HepG2 (cell line): ENCODE results near the gene RNU1-1. TPM values are rescaled to one million over a fixed set of nuclear protein-coding genes. Genes with fewer than 3 reads are reported as not detected.

Source experiments
- IRX3 ChIP-seq: sonication (generic); formaldehyde crosslinking; IDR thresholded peaks from 2 replicates; pipeline ENCODE4 v1.8.1; 2023; ENCODE audit warnings: mild to moderate bottlenecking, low read depth, missing genetic modification reagents, borderline replicate concordance
- NONO ChIP-seq, 2 experiments: fragments of 450-650 bp in 1 of 2; sonication (generic) in 1 of 2; formaldehyde crosslinking in 1 of 2; IDR thresholded peaks in 1 of 2; conservative IDR thresholded peaks in 1 of 2; 2 replicates each; pipeline versions ENCODE4 v1.6.1 to v1.8.0; 2017 to 2022; ENCODE audit warnings: mild to moderate bottlenecking in 1 of 2, missing genetic modification reagents in 1 of 2, moderate library complexity in 1 of 2
- NR2C2 ChIP-seq: sonication (generic); formaldehyde crosslinking; IDR thresholded peaks from 2 replicates; pipeline ENCODE4 v1.4.0; 2020; ENCODE audit warnings: missing genetic modification reagents, mild to moderate bottlenecking, moderate library complexity, borderline replicate concordance
- SAP130 ChIP-seq: IDR thresholded peaks from 2 replicates; pipeline ENCODE4 v1.6.1; 2016; ENCODE audit warnings: low read depth
- SIX4 ChIP-seq: sonication (generic); formaldehyde crosslinking; IDR thresholded peaks from 2 replicates; pipeline ENCODE4 v1.4.0; 2020; ENCODE audit warnings: missing genetic modification reagents
- SP4 ChIP-seq: sonication (generic); formaldehyde crosslinking; IDR thresholded peaks from 2 replicates; pipeline ENCODE4 v1.8.1; 2023; ENCODE audit warnings: mild to moderate bottlenecking, missing genetic modification reagents
- SP5 ChIP-seq: IDR thresholded peaks from 2 replicates; pipeline ENCODE4 v1.6.1; 2016; ENCODE audit warnings: low read depth, borderline replicate concordance
- TFDP2 ChIP-seq: sonication (generic); formaldehyde crosslinking; IDR thresholded peaks from 2 replicates; pipeline ENCODE4 v1.4.0; 2020; ENCODE audit warnings: missing genetic modification reagents
- ZBTB3 ChIP-seq: sonication (generic); formaldehyde crosslinking; IDR thresholded peaks from 2 replicates; pipeline ENCODE4 v1.4.0; 2020; ENCODE audit warnings: low read depth, mild to moderate bottlenecking, moderate library complexity, missing genetic modification reagents, borderline replicate concordance
- ZBTB8A ChIP-seq: sonication (generic); formaldehyde crosslinking; IDR thresholded peaks from 2 replicates; pipeline ENCODE4 v1.4.0; 2020; ENCODE audit warnings: mild to moderate bottlenecking, low read depth, missing genetic modification reagents, borderline replicate concordance
- ZIK1 ChIP-seq: sonication (generic); formaldehyde crosslinking; IDR thresholded peaks from 2 replicates; pipeline ENCODE4 v1.5.0; 2020; ENCODE audit warnings: mild to moderate bottlenecking, low read depth, missing genetic modification reagents, borderline replicate concordance
- ZNF180 ChIP-seq: sonication (generic); formaldehyde crosslinking; IDR thresholded peaks from 2 replicates; pipeline ENCODE4 v1.4.0; 2020; ENCODE audit warnings: low read depth, missing genetic modification reagents, borderline replicate concordance
- ZNF430 ChIP-seq: sonication (generic); formaldehyde crosslinking; IDR thresholded peaks from 2 replicates; pipeline ENCODE4 v1.9.0; 2021; ENCODE audit warnings: mild to moderate bottlenecking, missing genetic modification reagents
- ZNF737 ChIP-seq: sonication (generic); formaldehyde crosslinking; IDR thresholded peaks from 2 replicates; pipeline ENCODE4 v1.5.0; 2020; ENCODE audit warnings: missing genetic modification reagents, mild to moderate bottlenecking, borderline replicate concordance
- ZNF75D ChIP-seq: sonication (generic); formaldehyde crosslinking; IDR thresholded peaks from 2 replicates; pipeline ENCODE4 v1.8.1; 2023; ENCODE audit warnings: missing genetic modification reagents, mild to moderate bottlenecking, borderline replicate concordance
- ZNF788 ChIP-seq: sonication (generic); formaldehyde crosslinking; IDR thresholded peaks from 2 replicates; pipeline ENCODE4 v1.5.0; 2020; ENCODE audit warnings: mild to moderate bottlenecking, missing genetic modification reagents, borderline replicate concordance
- ZSCAN21 ChIP-seq: sonication (generic); formaldehyde crosslinking; IDR thresholded peaks from 2 replicates; pipeline ENCODE4 v1.8.0; 2022; ENCODE audit warnings: mild to moderate bottlenecking, missing genetic modification reagents, moderate library complexity, borderline replicate concordance
- polyA plus RNA-seq, 8 experiments: library from polyadenylated mRNA; depleted of rRNA in 3 of 8; stranded (reverse) in 7 of 8; unstranded in 1 of 8; fragments of >200 nt; fragmentation: Illumina TruSeq in 4 of 8; extraction: Trizol in 4 of 8; gene quantifications; 2 replicates each; pipeline versions ENCODE4 v1.2.1 to v1.2.3, GENCODE V29; 2011 to 2016; ENCODE audit warnings: low read depth in 4 of 8, missing spikeins in 1 of 8, mixed read lengths in 1 of 8; ENCODE audit not compliant: insufficient read depth in 1 of 8
- total RNA-seq, 5 experiments: library from RNA; depleted of rRNA; stranded (reverse); fragments of >200 nt; fragmentation: Illumina TruSeq; extraction: Trizol; gene quantifications; 2 replicates each; pipeline ENCODE4 v1.2.3, GENCODE V29; 2016; ENCODE audit warnings: low read depth in 1 of 5
- TF ChIP-seq, protein P1 (sequence below): sonication (generic); formaldehyde crosslinking; IDR thresholded peaks from 2 replicates; pipeline ENCODE4 v1.4.0; 2020; ENCODE audit warnings: missing genetic modification reagents
- TF ChIP-seq, protein P2 (sequence below): sonication (generic); formaldehyde crosslinking; conservative IDR thresholded peaks from 2 replicates; pipeline ENCODE4 v1.8.0; 2022; ENCODE audit warnings: mild to moderate bottlenecking, moderate library complexity, missing genetic modification reagents
- TF ChIP-seq, protein P3 (sequence below): sonication (generic); formaldehyde crosslinking; IDR thresholded peaks from 2 replicates; pipeline ENCODE4 v1.5.1; 2020; ENCODE audit warnings: mild to moderate bottlenecking, missing genetic modification reagents, moderate library complexity

The RNU1-1 gene
- total and polyA plus RNA-seq, 2 of the 13 experiments (the other 11 are each of a cell fraction or from before 2014, with no cell fraction given), result under 0.01 to 11,018 TPM

GRCh38 chr1:16498573-16499413 lies 15.3 kb downstream of the RNU1-1 start (continued):
- TF ChIP-seq ZBTB3 (CRISPR knock-in tag) (0 out of 2 replicates have a peak, but pooled peaks have one; percentile 9), ZNF75D (CRISPR knock-in tag) (no peak), NONO (IDR thresholded peaks at IDR 0.05) (no peak), NONO (CRISPR knock-in tag; conservative IDR thresholded peaks at IDR 0.05) (peak; percentile 40; the same call in 1 of the 2 replicates), ZIK1 (CRISPR knock-in tag) (0 out of 2 replicates have a peak, but pooled peaks have one; percentile 39), NR2C2 (CRISPR knock-in tag) (peak; percentile 45; the same call in 1 of the 2 replicates), IRX3 (CRISPR knock-in tag) (no peak), TFDP2 (CRISPR knock-in tag) (0 out of 2 replicates have a peak, but pooled peaks have one; percentile 37), SP4 (CRISPR knock-in tag) (peak; percentile 69), ZNF430 (CRISPR knock-in tag) (peak; percentile 58; the same call in 1 of the 2 replicates), SAP130 (CRISPR knock-in tag) (peak; percentile 54), ZNF737 (CRISPR knock-in tag) (no peak), SIX4 (no peak), ZBTB8A (0 out of 2 replicates have a peak, but pooled peaks have one; percentile 49), ZSCAN21 (peak; percentile 21; the same call in 1 of the 2 replicates), ZNF180 (CRISPR knock-in tag) (no peak), ZNF788 (peak; percentile 30; the same call in 1 of the 2 replicates), SP5 (CRISPR knock-in tag) (peak; percentile 31; the same call in 1 of the 2 replicates)
- TF ChIP-seq, protein P1, sequence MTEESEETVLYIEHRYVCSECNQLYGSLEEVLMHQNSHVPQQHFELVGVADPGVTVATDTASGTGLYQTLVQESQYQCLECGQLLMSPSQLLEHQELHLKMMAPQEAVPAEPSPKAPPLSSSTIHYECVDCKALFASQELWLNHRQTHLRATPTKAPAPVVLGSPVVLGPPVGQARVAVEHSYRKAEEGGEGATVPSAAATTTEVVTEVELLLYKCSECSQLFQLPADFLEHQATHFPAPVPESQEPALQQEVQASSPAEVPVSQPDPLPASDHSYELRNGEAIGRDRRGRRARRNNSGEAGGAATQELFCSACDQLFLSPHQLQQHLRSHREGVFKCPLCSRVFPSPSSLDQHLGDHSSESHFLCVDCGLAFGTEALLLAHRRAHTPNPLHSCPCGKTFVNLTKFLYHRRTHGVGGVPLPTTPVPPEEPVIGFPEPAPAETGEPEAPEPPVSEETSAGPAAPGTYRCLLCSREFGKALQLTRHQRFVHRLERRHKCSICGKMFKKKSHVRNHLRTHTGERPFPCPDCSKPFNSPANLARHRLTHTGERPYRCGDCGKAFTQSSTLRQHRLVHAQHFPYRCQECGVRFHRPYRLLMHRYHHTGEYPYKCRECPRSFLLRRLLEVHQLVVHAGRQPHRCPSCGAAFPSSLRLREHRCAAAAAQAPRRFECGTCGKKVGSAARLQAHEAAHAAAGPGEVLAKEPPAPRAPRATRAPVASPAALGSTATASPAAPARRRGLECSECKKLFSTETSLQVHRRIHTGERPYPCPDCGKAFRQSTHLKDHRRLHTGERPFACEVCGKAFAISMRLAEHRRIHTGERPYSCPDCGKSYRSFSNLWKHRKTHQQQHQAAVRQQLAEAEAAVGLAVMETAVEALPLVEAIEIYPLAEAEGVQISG, result peak; percentile 94
- TF ChIP-seq, protein P2, sequence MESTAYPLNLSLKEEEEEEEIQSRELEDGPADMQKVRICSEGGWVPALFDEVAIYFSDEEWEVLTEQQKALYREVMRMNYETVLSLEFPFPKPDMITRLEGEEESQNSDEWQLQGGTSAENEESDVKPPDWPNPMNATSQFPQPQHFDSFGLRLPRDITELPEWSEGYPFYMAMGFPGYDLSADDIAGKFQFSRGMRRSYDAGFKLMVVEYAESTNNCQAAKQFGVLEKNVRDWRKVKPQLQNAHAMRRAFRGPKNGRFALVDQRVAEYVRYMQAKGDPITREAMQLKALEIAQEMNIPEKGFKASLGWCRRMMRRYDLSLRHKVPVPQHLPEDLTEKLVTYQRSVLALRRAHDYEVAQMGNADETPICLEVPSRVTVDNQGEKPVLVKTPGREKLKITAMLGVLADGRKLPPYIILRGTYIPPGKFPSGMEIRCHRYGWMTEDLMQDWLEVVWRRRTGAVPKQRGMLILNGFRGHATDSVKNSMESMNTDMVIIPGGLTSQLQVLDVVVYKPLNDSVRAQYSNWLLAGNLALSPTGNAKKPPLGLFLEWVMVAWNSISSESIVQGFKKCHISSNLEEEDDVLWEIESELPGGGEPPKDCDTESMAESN, result 0 out of 2 replicates have a peak, but pooled peaks have one; percentile 16
- TF ChIP-seq, protein P3, sequence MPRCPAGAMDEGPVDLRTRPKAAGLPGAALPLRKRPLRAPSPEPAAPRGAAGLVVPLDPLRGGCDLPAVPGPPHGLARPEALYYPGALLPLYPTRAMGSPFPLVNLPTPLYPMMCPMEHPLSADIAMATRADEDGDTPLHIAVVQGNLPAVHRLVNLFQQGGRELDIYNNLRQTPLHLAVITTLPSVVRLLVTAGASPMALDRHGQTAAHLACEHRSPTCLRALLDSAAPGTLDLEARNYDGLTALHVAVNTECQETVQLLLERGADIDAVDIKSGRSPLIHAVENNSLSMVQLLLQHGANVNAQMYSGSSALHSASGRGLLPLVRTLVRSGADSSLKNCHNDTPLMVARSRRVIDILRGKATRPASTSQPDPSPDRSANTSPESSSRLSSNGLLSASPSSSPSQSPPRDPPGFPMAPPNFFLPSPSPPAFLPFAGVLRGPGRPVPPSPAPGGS (CRISPR knock-in tag), result peak; percentile 74; the same call in 1 of the 2 replicates
